ENCODE measurements around the gene ZNF341. TPM values are rescaled to one million over a fixed set of nuclear protein-coding genes. Genes with fewer than 3 reads are reported as not detected.
"Not testable (repeated sequence)": the region's sequence is repeated elsewhere in the genome, so short reads cannot be mapped to it uniquely, and the experiment has no call there.

ZNF341 gene
- polyA plus RNA-seq (2012; ENCODE audit: insufficient read depth, insufficient read length), result 3.5 TPM

GRCh38 chr20:33731693-33732165 lies at the start of gene ZNF341:
TSS of gene ZNF341 (plus strand) at chr20:33731996. CDS start at chr20:33732022, 26 bp downstream.
- DNase-seq (ENCODE audit: low read depth, low spot score), result peak; percentile 74
- H3K4me3 ChIP-seq (ENCODE audit: low read length), result peak within 1 kb of the TSS; percentile 59

DNA sequence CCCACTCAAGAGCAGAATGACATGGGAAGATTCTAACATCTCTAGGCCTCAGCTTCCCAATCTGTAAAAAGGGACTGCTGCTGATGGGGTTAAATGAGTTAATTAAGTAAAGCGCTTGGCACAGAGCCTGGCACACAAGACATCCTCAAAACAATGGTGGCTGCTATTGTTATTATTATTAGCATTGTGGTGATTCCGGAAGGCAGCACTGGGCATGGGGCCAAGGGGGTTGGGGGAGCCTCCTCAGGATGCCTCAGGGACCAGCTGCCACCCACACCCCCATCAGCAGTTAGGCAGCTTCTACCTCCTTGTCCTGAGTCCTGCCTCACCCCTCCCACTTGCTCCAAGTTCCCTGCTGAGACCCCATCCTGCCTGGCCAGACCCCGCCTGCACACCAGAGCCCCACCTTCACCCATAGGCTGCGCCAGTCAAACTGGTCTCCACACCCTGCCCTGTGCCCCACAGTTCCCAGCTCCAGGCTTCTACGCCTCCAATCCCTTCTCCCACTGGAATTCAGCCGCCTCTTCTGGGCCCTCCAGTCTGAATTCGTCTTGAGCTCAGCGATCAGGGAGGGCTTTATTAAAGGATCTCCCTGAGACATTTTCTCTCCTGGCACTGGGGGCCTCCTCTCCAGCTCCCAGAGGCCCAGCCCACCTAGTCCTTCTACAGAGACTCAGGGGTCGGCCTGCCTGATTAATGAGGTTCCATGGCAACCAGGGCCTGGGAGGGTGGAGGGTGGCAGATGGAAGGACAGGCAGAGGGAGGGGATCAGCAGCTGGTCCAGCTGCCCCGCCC lies 47.1 kb upstream of the ZNF341 start:
- no peak for DNase-seq (ENCODE audit: low read depth, low spot score)
- peak overlapping the region; percentile 59 for H3K4me3 ChIP-seq (ENCODE audit: low read length)

- no peak for DNase-seq (ENCODE audit: low read depth, low spot score)
- peak overlapping the region; percentile 59 for H3K4me3 ChIP-seq (ENCODE audit: low read length)
Measured at GRCh38 chr20:33685328-33686099, 46.3 kb upstream of the ZNF341 start.

- peak; percentile 86 for DNase-seq (ENCODE audit: low read depth, low spot score)
- peak within 1 kb of the TSS; percentile 59 for H3K4me3 ChIP-seq (ENCODE audit: low read length)
Measured at GRCh38 chr20:33686100-33686983, 45.5 kb upstream of the ZNF341 start, which contains the start of gene E2F1. TSS of gene E2F1 (minus strand) at chr20:33686385. CDS start at chr20:33686264, 121 bp downstream.

DNA sequence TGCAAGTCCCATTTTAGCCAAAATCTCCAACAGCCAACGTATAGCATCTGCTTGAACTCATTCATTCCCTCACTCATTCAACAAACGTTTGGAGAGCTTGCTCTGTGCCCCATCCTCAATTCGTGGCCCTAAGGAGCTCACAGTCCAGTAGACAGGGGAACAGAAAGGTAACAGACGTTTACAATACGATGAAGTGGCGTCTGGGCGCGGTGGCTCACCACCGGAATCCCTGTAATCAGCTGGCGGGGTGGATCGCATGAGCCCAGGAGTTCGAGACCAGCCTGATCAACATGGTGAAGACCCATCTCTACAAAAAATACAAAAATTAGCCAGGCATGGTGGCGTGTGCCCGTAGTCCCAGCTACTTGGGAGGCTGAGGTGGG lies 44.8 kb upstream of the ZNF341 start:
- no peak for DNase-seq (ENCODE audit: low read depth, low spot score)
- peak overlapping the region; percentile 45 for H3K4me3 ChIP-seq (ENCODE audit: low read length)

GRCh38 chr20:33687370-33687915 lies 44.4 kb upstream of the ZNF341 start:
- no peak overlapping the region for H3K4me3 ChIP-seq (ENCODE audit: low read length)
- DNase-seq (ENCODE audit: low read depth, low spot score), result no peak

GRCh38 chr20:33687993-33688937 lies 43.5 kb upstream of the ZNF341 start:
- no peak overlapping the region for H3K4me3 ChIP-seq (ENCODE audit: low read length)
- no peak for DNase-seq (ENCODE audit: low read depth, low spot score)

DNA sequence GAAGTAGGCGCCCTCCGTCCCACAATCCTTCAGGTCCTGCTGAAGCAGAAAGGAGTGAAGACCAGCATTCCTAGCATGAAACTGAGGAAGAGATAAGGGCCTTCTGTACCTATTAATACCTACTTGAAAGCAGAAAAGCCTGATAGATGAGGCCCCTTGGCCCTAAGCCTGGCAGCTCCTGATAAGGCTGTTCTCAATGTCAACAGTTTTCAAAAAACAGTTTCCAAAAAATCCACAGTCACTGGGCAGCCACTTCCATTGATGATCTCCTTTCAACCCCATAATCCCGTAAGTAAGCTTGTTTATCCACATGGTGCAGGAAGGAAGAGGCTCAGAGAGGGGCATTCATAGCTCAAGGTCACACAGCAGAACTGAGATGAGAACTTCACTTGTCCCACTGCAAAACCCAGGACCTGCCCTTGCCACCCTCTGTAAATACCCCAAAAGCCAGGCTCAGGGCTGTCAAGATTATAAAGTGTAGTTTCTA lies 42.8 kb upstream of the ZNF341 start:
- H3K4me3 ChIP-seq (ENCODE audit: low read length), result no peak overlapping the region
- DNase-seq (ENCODE audit: low read depth, low spot score), result no peak

DNA sequence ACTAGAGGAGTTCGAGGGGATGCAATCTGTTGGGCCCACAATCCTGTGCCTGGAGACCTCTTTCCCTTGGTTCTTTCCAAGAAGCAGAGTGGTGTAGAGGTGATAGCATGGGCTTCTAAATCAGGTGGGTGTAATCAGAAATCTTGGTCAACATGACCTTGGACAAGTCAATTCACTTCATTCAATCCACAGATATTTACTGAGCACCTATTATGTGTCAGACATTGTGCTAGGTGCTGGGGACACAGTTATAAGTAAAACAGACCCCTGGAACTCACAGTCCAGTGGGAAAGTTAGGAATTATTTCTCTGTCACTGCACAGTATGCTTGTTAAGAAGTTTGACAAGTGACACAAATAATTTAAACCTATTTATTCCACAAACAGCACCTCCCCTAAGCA lies 42.3 kb upstream of the ZNF341 start:
- H3K4me3 ChIP-seq (ENCODE audit: low read length), result no peak overlapping the region
- no peak for DNase-seq (ENCODE audit: low read depth, low spot score)

GRCh38 chr20:33689973-33690372 lies 41.8 kb upstream of the ZNF341 start:
- peak overlapping the region; percentile 11; the same call in 1 of the 2 replicates for H3K4me3 ChIP-seq (ENCODE audit: low read length)
- peak; percentile 81 for DNase-seq (ENCODE audit: low read depth, low spot score)

DNA sequence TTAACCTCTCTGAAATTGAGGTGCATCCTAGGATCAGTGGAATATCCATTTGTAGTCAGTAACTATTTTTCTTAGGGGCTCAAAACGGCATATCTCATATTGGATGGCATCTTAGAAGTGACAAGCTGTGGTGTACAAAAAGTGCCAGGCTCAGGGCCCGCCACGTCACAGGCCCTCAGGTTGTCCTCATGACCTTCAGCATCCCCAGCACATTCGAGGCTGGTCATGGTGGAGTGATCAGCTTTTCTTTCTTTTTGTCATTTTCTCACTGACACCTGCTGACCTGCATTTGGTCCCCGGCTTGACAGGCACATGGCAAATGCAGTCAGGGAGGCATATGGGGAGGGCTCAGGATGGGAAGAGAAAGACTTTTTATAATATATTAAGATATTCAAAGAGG lies 38.5 kb upstream of the ZNF341 start:
- H3K4me3 ChIP-seq (ENCODE audit: low read length), result no peak overlapping the region
- no peak for DNase-seq (ENCODE audit: low read depth, low spot score)

DNA sequence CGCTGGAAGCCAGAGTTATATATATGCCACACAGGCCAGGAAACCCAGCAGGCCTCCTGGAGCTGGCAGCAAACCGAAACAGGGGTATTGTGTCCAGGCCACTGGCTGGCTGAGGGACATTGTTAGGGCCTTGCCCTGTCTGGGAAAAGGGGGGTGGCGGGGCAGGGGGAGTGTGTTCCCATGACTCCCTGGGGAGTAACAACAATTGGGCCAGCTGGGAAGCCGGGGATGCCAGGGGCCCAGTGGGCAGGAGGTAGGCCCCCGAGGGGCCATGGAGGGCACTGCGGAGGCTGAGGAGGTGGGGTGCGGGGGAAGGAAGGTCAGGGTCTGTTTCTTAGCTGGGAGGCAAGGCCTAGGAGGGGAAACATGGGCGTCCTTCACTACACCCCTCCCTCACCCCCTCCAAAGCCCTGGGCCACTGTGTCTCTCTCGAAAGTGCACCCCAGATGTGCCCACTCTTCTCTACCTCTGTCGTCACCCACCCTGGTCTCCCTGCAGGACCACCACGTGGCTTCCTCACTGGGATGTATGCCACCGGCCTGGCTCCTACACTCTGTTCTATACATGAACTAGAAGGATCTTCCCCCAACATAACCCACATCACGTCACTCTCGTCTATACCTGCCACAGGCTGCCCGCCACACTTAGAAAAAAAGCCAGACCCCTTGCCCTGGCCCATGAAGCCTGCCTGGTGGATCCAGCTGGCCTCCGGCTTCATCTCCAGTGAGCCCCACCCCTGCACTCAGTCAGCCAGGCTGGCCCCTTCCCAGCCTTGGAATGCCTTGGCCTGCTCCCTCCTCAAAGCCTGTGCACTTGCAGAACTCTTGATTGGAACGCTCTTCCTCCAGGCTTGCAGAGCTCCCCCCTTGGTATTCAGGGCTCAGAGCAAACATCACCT lies 37.8 kb upstream of the ZNF341 start:
- no peak overlapping the region for H3K4me3 ChIP-seq (ENCODE audit: low read length)
- DNase-seq (ENCODE audit: low read depth, low spot score), result no peak

- no peak for DNase-seq (ENCODE audit: low read depth, low spot score)
- H3K4me3 ChIP-seq (ENCODE audit: low read length), result no peak overlapping the region
Measured at GRCh38 chr20:33694639-33695012, 37.2 kb upstream of the ZNF341 start.

- DNase-seq (ENCODE audit: low read depth, low spot score), result no peak
Measured at GRCh38 chr20:33696448-33696847, 35.3 kb upstream of the ZNF341 start.

DNA sequence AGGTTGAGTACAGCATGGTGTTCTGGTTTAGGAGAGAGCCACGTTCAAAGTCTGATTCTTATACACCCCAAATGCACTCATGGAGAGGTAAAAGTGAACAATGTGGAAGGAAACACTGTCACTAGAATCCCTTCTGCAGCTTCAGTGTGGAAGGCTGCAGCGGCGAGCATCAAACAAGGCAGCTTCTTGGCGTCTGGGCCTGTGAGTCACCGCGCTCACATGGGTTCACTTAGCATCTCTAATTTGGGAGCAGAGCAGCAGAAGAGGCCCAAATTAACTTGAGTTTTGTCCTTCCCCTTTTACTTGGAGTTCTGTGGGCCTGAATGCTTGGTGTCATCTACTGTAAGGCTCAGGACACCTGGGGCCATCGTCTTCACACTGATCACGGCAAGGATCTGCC lies 34.7 kb upstream of the ZNF341 start:
- H3K4me3 ChIP-seq (ENCODE audit: low read length), result no peak overlapping the region
- no peak for DNase-seq (ENCODE audit: low read depth, low spot score)

More at GRCh38 chr20:33696448-33696847, 35.3 kb upstream of the ZNF341 start:
- no peak overlapping the region for H3K4me3 ChIP-seq (ENCODE audit: low read length)

GRCh38 chr20:33698966-33699365 lies 32.8 kb upstream of the ZNF341 start:
- H3K4me3 ChIP-seq (ENCODE audit: low read length); DNase-seq (ENCODE audit: low read depth, low spot score): not testable (repeated sequence)

Measured in Jurkat, Clone E6-1 (cell line).